OCI-LY1 (cell line): Measurements from ENCODE around the gene PLEKHM3.

Experiments used
- H2AFZ ChIP-seq: fragments of 200-600 bp; sonication (generic), shearing (Covaris generic); 2 replicates; pipeline ENCODE4 v1.6.0; 2014; ENCODE audit warnings: antibody characterized with exemption, mild to moderate bottlenecking, low read length
- H3F3A ChIP-seq: fragments of 200-600 bp; sonication (generic), shearing (Covaris generic); 2 replicates; pipeline ENCODE4 v1.6.0; 2014; ENCODE audit warnings: mild to moderate bottlenecking, antibody characterized with exemption, low read length, moderate library complexity; ENCODE audit not compliant: insufficient read depth
- H3K27ac ChIP-seq: fragments of 200-600 bp; sonication (generic); 2 replicates; pipeline ENCODE4 v1.5.1; 2014; ENCODE audit warnings: low read length, mixed run types, mild to moderate bottlenecking, low read depth; ENCODE audit not compliant: poor library complexity, severe bottlenecking
- H3K27me3 ChIP-seq: fragments of 200-600 bp; sonication (generic); 2 replicates; pipeline ENCODE4 v1.6.0; 2014; ENCODE audit warnings: antibody characterized with exemption, mild to moderate bottlenecking, low read length, moderate library complexity; ENCODE audit not compliant: insufficient read depth
- H3K36me3 ChIP-seq: fragments of 200-600 bp; sonication (generic); 2 replicates; pipeline ENCODE4 v1.6.1; 2014; ENCODE audit warnings: mild to moderate bottlenecking, antibody characterized with exemption, low read length, moderate library complexity, mixed read lengths; ENCODE audit not compliant: insufficient read depth
- H3K4me1 ChIP-seq: fragments of 200-600 bp; sonication (generic); 2 replicates; pipeline ENCODE4 v1.5.1; 2014; ENCODE audit warnings: mild to moderate bottlenecking, low read length, moderate library complexity; ENCODE audit not compliant: insufficient read depth, severe bottlenecking
- H3K4me2 ChIP-seq: fragments of 200-600 bp; sonication (generic), shearing (Covaris generic); 2 replicates; pipeline ENCODE4 v1.6.1; 2014; ENCODE audit warnings: low read length
- H3K4me3 ChIP-seq: fragments of 200-600 bp; sonication (generic); 2 replicates; pipeline ENCODE4 v1.5.1; 2014; ENCODE audit warnings: low read length, low read depth, mild to moderate bottlenecking, mixed read lengths; ENCODE audit not compliant: poor library complexity, severe bottlenecking
- H3K79me2 ChIP-seq: fragments of 200-600 bp; shearing (Covaris generic); 2 replicates; pipeline ENCODE4 v1.6.1; 2016; ENCODE audit warnings: mixed run types, low read length, mixed read lengths; ENCODE audit not compliant: insufficient read depth
- H3K9ac ChIP-seq: fragments of 200-600 bp; sonication (generic), shearing (Covaris generic); 2 replicates; pipeline ENCODE4 v1.6.1; 2014; ENCODE audit warnings: mild to moderate bottlenecking, low read length, mixed read lengths
- H3K9me2 ChIP-seq: fragments of 200-600 bp; sonication (generic), shearing (Covaris generic); 2 replicates; pipeline ENCODE4 v1.6.1; 2014; ENCODE audit warnings: low read depth, mild to moderate bottlenecking, low read length, mixed read lengths
- H3K9me3 ChIP-seq: fragments of 200-600 bp; shearing (Covaris generic); 2 replicates; pipeline ENCODE4 v1.6.1; 2014; ENCODE audit warnings: low read length, mixed read lengths
- H4K20me1 ChIP-seq: fragments of 200-600 bp; sonication (generic), shearing (Covaris generic); 2 replicates; pipeline ENCODE4 v1.6.0; 2016; ENCODE audit warnings: mild to moderate bottlenecking, low read length; ENCODE audit not compliant: insufficient read depth
- EZH2 ChIP-seq: fragments of 200-600 bp; sonication (generic), shearing (Covaris generic); IDR thresholded peaks from 2 replicates; pipeline ENCODE4 v1.8.0; 2017; ENCODE audit warnings: borderline replicate concordance, mixed run types, mild to moderate bottlenecking, antibody characterized with exemption, low read length, moderate library complexity, mixed read lengths
- TF ChIP-seq, protein P1 (sequence below): fragments of 200-600 bp; sonication (generic), shearing (Covaris generic); IDR thresholded peaks from 2 replicates; pipeline ENCODE4 v1.5.1; 2017; ENCODE audit warnings: mild to moderate bottlenecking, antibody characterized with exemption, low read length, moderate library complexity, mixed read lengths

PLEKHM3 gene

DNA sequence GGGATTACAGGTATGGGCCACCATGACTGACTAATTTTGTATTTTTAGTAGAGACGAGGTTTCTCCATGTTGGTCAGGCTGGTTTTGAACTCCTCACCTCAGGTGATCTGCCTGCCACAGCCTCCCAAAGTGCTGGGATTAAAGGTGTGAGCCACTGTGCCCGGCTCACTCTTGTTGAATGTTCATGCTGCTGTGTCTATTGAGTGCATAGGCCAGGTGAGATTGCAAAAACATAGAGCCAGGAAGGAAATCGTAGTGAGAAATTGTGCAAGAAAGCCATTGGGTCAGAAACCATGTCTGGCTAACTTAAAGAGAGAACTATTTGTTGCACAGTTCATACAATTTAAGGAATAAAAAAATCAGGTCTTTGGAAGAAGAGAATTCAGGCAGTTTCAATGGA, 210.1 kb downstream of the PLEKHM3 start:
- H2AFZ ChIP-seq = no peak overlapping the region
- no peaks in the 10 kb centered on the region for H3K79me2 ChIP-seq
- H3F3A ChIP-seq = no peaks in the 10 kb centered on the region
- no peak overlapping the region for H3K4me2 ChIP-seq
- H3K9me3 ChIP-seq = no peaks in the 10 kb centered on the region
- H3K4me3 ChIP-seq = no peak overlapping the region
- no peak overlapping the region for H3K9ac ChIP-seq
- no peaks in the 10 kb centered on the region; the same call in 1 of the 2 replicates for H3K27me3 ChIP-seq
- no peaks in the 10 kb centered on the region for H3K36me3 ChIP-seq
- H3K4me1 ChIP-seq = peaks cover 7% of the 10 kb centered on the region
- no peak overlapping the region for H3K27ac ChIP-seq
- TF ChIP-seq, protein P1, sequence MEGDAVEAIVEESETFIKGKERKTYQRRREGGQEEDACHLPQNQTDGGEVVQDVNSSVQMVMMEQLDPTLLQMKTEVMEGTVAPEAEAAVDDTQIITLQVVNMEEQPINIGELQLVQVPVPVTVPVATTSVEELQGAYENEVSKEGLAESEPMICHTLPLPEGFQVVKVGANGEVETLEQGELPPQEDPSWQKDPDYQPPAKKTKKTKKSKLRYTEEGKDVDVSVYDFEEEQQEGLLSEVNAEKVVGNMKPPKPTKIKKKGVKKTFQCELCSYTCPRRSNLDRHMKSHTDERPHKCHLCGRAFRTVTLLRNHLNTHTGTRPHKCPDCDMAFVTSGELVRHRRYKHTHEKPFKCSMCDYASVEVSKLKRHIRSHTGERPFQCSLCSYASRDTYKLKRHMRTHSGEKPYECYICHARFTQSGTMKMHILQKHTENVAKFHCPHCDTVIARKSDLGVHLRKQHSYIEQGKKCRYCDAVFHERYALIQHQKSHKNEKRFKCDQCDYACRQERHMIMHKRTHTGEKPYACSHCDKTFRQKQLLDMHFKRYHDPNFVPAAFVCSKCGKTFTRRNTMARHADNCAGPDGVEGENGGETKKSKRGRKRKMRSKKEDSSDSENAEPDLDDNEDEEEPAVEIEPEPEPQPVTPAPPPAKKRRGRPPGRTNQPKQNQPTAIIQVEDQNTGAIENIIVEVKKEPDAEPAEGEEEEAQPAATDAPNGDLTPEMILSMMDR = no peak
- no peak for TF ChIP-seq EZH2
- H4K20me1 ChIP-seq = no peaks in the 10 kb centered on the region
- H3K9me2 ChIP-seq = no peaks in the 10 kb centered on the region

DNA sequence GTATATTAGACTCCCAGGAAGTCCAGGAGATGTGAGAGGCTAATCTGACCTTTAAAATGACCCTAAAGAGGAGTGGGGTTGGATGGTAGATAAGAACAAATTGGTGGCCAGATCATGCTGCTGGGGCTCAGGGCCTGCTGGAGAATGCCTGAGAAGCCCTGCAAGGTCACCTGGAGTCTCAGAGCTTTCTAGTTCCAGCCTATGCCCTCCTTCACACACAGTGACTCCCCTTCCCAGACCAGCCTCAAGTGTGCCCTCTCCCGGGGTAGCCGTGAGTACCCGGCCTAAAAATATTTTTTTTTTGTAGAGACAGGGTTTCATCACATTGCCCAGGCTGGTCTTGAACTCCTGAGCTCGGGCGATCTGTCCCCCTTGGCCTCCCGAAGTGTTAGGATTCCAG, 211.4 kb downstream of the PLEKHM3 start:
- Histone ChIP-seq H3K4me1 (peaks cover 7% of the 10 kb centered on the region), H3K27ac (no peak overlapping the region), H3K9me3 (no peaks in the 10 kb centered on the region), H3K9me2 (no peaks in the 10 kb centered on the region), H3F3A (no peaks in the 10 kb centered on the region), H3K79me2 (no peaks in the 10 kb centered on the region), H3K36me3 (no peaks in the 10 kb centered on the region), H2AFZ (no peak overlapping the region), H3K9ac (no peak overlapping the region), H3K27me3 (no peaks in the 10 kb centered on the region; the same call in 1 of the 2 replicates), H3K4me3 (no peak overlapping the region), H3K4me2 (no peak overlapping the region), H4K20me1 (no peaks in the 10 kb centered on the region)
- no peak for TF ChIP-seq EZH2
- TF ChIP-seq, protein P1 = peak; percentile 11; the same call in 1 of the 2 replicates

DNA sequence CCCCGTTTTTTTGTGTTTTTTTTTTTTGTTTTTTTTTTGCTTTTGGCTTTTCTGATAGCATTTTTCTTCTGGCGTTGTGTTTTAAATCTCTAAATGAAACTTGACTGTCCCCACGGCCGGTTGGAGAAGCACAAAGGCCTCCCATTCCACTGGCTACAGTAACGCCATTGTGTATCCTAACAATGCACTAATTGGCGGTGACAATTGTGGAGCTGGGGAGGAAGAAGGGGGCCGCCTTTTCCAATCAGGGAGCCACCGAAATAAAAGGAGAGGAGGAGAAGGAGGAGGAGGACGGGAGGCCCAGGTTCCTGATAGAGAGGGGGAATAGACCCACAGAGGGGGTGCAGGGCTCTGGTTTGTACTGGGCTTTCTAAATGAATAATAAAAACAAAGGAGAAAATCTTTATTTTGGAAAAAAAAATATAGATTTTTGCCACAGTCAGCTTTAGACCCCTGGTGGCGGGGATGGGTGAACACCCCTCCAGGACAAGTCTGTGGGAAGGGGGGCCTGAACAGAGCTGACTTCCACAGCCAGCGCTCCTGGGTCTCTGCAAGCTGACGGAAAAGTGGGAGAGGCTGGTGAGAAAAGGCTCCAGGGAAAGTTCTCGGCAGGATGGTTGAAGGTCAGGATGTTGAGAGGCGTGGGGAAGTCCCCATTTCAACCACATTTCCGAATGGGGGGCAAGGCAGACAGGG, 212.0 kb downstream of the PLEKHM3 start:
- no peaks in the 10 kb centered on the region for H4K20me1 ChIP-seq
- no peaks in the 10 kb centered on the region for H3K9me3 ChIP-seq
- TF ChIP-seq, protein P1 = no peak
- no peak for TF ChIP-seq EZH2
- H3K4me3 ChIP-seq = no peak overlapping the region
- H3K4me2 ChIP-seq = no peak overlapping the region
- H3K9me2 ChIP-seq = no peaks in the 10 kb centered on the region
- no peaks in the 10 kb centered on the region for H3F3A ChIP-seq
- H3K9ac ChIP-seq = no peak overlapping the region
- no peaks in the 10 kb centered on the region for H3K79me2 ChIP-seq
- H2AFZ ChIP-seq = no peak overlapping the region
- H3K27ac ChIP-seq = no peak overlapping the region
- H3K4me1 ChIP-seq = peaks cover 7% of the 10 kb centered on the region
- no peaks in the 10 kb centered on the region for H3K36me3 ChIP-seq
- no peaks in the 10 kb centered on the region; the same call in 1 of the 2 replicates for H3K27me3 ChIP-seq
